ENCODE measurements around the gene HOXA5.

Gene HOXA5

GRCh38 chr7:27149842-27150567 lies 6.5 kb upstream of the HOXA5 start (continued):
- peak; percentile 54 for TF ChIP-seq HIC1 (tag by site-specific recombination; IDR thresholded peaks at IDR 0.05)
- TF ChIP-seq GLIS1 (tag by site-specific recombination; IDR thresholded peaks at IDR 0.05) = peak; percentile 15; the same call in 1 of the 2 replicates
- TF ChIP-seq ZNF391 (tag by site-specific recombination; IDR thresholded peaks at IDR 0.05; ENCODE audit: borderline replicate concordance, low read depth) = no peak
- no peak for TF ChIP-seq YY1 (tag by site-specific recombination; IDR thresholded peaks at IDR 0.05)
- TF ChIP-seq ZNF132 (tag by site-specific recombination; IDR thresholded peaks at IDR 0.05; ENCODE audit: borderline replicate concordance) = no peak

DNA sequence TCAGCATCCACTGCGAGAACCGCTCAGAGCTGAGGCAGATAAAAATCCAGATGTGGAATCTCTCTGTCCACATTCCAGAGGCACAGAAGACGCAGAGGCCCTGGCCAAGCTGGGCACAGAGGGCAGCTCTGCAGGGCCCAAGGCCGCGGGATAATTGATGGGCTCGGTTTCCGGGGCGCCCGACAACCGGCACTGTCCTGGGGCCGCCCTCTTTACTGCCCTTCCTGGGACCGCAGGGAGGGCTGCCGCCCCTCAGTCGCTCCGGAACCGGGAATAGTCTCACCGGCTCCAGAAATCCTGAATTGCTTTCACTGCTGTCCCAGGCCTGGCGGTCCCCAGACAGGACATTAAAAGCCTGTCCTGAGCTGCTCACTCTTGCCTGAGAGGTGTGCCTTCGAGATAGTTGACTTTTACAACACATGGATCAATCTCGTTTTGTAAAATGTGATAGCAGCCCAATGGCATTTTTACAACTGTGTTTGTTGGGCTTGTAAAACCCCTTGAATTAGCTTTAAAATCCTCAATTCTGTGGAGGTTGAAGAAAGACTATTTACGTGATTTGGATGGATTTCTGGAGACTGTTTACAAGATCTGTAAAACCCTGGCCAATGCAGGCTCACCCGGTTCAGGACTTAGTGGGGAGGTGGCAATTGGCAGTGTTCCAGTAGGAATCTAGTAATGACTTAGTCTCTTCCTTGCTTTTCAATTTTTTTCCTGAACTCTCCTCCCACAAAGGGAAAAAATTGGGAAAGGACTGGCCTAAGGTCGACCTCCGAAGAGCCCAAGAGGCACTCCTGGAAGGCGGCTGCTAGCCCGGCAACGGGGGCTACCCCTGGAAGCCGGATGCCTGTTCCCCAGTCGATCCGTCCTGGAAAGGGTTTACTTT lies 5.5 kb upstream of the HOXA5 start:
- H3K36me3 ChIP-seq (ENCODE audit: control insufficient read depth in 2 of 2, insufficient read depth in 1 of 2, low read length in 2 of 2) = peaks cover 0 to 50% of the 10 kb centered on the region in 2 experiments; a peak in 2 of 3 replicates
- no peaks in the 10 kb centered on the region for H3K9me3 ChIP-seq (ENCODE audit: control insufficient read depth, insufficient read depth, low read depth, low read length)
- peak overlapping the region; percentile 99 for H3K27ac ChIP-seq (ENCODE audit: extremely low read depth, low read depth, low read length)
- H3K4me1 ChIP-seq (ENCODE audit: control insufficient read depth, insufficient read depth, low read length) = peaks cover 17% of the 10 kb centered on the region
- peak overlapping the region; percentile 59 for H3K4me3 ChIP-seq (ENCODE audit: low read depth, low read length)
- POLR2A ChIA-PET = interaction anchor here (0.5 to 5.6 kb wide), 16 partner anchors 8 to 1286 kb away, joined by 3 to 42 read pairs (median 4); partner anchors contain the start of genes HOXA1, HOXA10, HOXA7 and HOXA9
- CTCF ChIA-PET = interaction anchor here (0.6 to 4.3 kb wide), 20 partner anchors 8 to 1256 kb away, joined by 3 to 50 read pairs (median 4); partner anchors contain the start of gene HOXA4
- TF ChIP-seq ZNF426 (tag by site-specific recombination; IDR thresholded peaks at IDR 0.05) (peak; percentile 23; the same call in 1 of the 2 replicates), ZBTB20 (tag by site-specific recombination; IDR thresholded peaks at IDR 0.05) (peak; percentile 10; the same call in 1 of the 2 replicates), SCRT2 (tag by site-specific recombination; IDR thresholded peaks at IDR 0.05) (no peak), WT1 (tag by site-specific recombination; IDR thresholded peaks at IDR 0.05) (no peak), ZNF530 (tag by site-specific recombination; IDR thresholded peaks at IDR 0.05; ENCODE audit: low read depth) (no peak), ZBTB8A (tag by site-specific recombination; IDR thresholded peaks at IDR 0.05) (peak; percentile 76), ZXDB (tag by site-specific recombination; IDR thresholded peaks at IDR 0.05) (peak; percentile 66), ZNF138 (tag by site-specific recombination; IDR thresholded peaks at IDR 0.05; ENCODE audit: borderline replicate concordance) (no peak), ZNF449 (tag by site-specific recombination; IDR thresholded peaks at IDR 0.05) (peak; percentile 64; the same call in 1 of the 2 replicates), ZNF843 (tag by site-specific recombination; IDR thresholded peaks at IDR 0.05) (peak; percentile 81), BCL11A (tag by site-specific recombination; IDR thresholded peaks at IDR 0.05; ENCODE audit: low read depth) (no peak), ZNF544 (tag by site-specific recombination; IDR thresholded peaks at IDR 0.05) (no peak), ZNF514 (tag by site-specific recombination; IDR thresholded peaks at IDR 0.05) (no peak), FEZF1 (tag by site-specific recombination; IDR thresholded peaks at IDR 0.05) (peak; percentile 87), BCL11B (tag by site-specific recombination; IDR thresholded peaks at IDR 0.05; ENCODE audit: low read depth) (0 out of 2 replicates have a peak, but pooled peaks have one; percentile 31), ZSCAN30 (tag by site-specific recombination; IDR thresholded peaks at IDR 0.05) (peak; percentile 42; the same call in 1 of the 2 replicates), ZNF302 (tag by site-specific recombination; IDR thresholded peaks at IDR 0.05; ENCODE audit: low read depth) (no peak), HOXD13 (CRISPR knock-in tag; IDR thresholded peaks at IDR 0.05; ENCODE audit: borderline replicate concordance) (0 out of 2 replicates have a peak, but pooled peaks have one; percentile 41), ZNF473 (tag by site-specific recombination; IDR thresholded peaks at IDR 0.05) (no peak), KLF7 (tag by site-specific recombination; IDR thresholded peaks at IDR 0.05; ENCODE audit: borderline replicate concordance) (peak; percentile 59; the same call in 1 of the 2 replicates), ZNF341 (tag by site-specific recombination; IDR thresholded peaks at IDR 0.05; ENCODE audit: low read depth) (peak; percentile 19; the same call in 1 of the 2 replicates), MYNN (tag by site-specific recombination; IDR thresholded peaks at IDR 0.05; ENCODE audit: borderline replicate concordance) (no peak)
- TF ChIP-seq, protein P1, sequence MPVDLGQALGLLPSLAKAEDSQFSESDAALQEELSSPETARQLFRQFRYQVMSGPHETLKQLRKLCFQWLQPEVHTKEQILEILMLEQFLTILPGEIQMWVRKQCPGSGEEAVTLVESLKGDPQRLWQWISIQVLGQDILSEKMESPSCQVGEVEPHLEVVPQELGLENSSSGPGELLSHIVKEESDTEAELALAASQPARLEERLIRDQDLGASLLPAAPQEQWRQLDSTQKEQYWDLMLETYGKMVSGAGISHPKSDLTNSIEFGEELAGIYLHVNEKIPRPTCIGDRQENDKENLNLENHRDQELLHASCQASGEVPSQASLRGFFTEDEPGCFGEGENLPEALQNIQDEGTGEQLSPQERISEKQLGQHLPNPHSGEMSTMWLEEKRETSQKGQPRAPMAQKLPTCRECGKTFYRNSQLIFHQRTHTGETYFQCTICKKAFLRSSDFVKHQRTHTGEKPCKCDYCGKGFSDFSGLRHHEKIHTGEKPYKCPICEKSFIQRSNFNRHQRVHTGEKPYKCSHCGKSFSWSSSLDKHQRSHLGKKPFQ (tag by site-specific recombination; IDR thresholded peaks at IDR 0.05) = 0 out of 2 replicates have a peak, but pooled peaks have one; percentile 37
